Right atrium auricular region (tissue), 2 donors: ENCODE data around the gene ITGAD. TPM values are rescaled to one million over a fixed set of nuclear protein-coding genes. Genes with fewer than 3 reads are reported as not detected.

ENCODE experiments used
- DNase-seq: peaks from one replicate; pipeline ENCODE4 v3.0.0-alpha.2; 2019; ENCODE audit warnings: low spot score
- H3K27ac ChIP-seq, 2 donors: fragments of 200-600 bp; sonication (generic); 1 replicate in 1 of 2; 2 replicates in 1 of 2; pipeline ENCODE4 v1.5.1; 2016 to 2019
- H3K27me3 ChIP-seq, 2 donors: fragments of 200-600 bp; sonication (generic); one replicate each; pipeline versions ENCODE4 v1.5.1 to v1.6.0; 2017 to 2019
- H3K36me3 ChIP-seq: fragments of 200-600 bp; sonication (generic); one replicate; pipeline ENCODE4 v1.5.1; 2016
- H3K4me1 ChIP-seq, 2 donors: fragments of 200-600 bp; sonication (generic); one replicate each; pipeline versions ENCODE4 v1.5.1 to v1.6.0; 2017 to 2019
- H3K4me3 ChIP-seq, 2 donors: fragments of 200-600 bp; sonication (generic); 1 replicate in 1 of 2; 2 replicates in 1 of 2; pipeline ENCODE4 v1.5.1; 2017 to 2019; ENCODE audit warnings: mild to moderate bottlenecking in 1 of 2, moderate library complexity in 1 of 2
- H3K9me3 ChIP-seq, 2 donors: fragments of 200-600 bp; sonication (generic); one replicate each; pipeline ENCODE4 v1.5.1; 2019
- CTCF ChIP-seq, 2 donors: fragments of 200-600 bp; sonication (generic); IDR thresholded peaks; one replicate each; pipeline ENCODE4 v1.5.1; 2019; ENCODE audit warnings: antibody characterized with exemption in 2 of 2
- total RNA-seq, 2 donors: library from RNA; depleted of rRNA; stranded (reverse); fragments of >200 nt; gene quantifications; one replicate each; pipeline ENCODE4 v1.1.0, GENCODE V29; 2016

The ITGAD gene
- total RNA-seq, 2 donors from 2014 or later: not detected

GRCh38 chr16:31452631-31453106 is 59.5 kb downstream of the ITGAD start:
- H3K27me3 ChIP-seq: no peaks in the 10 kb centered on the region
- no peaks in the 10 kb centered on the region for H3K36me3 ChIP-seq
- H3K4me3 ChIP-seq: no peak overlapping the region
- H3K4me1 ChIP-seq: peaks cover 0 to 65% of the 10 kb centered on the region in 2 donors
- peak overlapping the region; percentile 67 to 70 for H3K27ac ChIP-seq
- DNase-seq: no peak
- no peaks in the 10 kb centered on the region for H3K9me3 ChIP-seq
- TF ChIP-seq CTCF (IDR thresholded peaks at IDR 0.05): no peak

- peak; percentile 83 for DNase-seq
- Histone ChIP-seq H3K36me3 (no peaks in the 10 kb centered on the region), H3K4me1 (peaks cover 0 to 72% of the 10 kb centered on the region in 2 donors), H3K4me3 (peak overlapping the region in 1 of 2 donors; percentile 11), H3K9me3 (no peaks in the 10 kb centered on the region), H3K27ac (peak overlapping the region; percentile 67 to 70), H3K27me3 (no peaks in the 10 kb centered on the region)
- TF ChIP-seq CTCF (IDR thresholded peaks at IDR 0.05): no peak
Measured at GRCh38 chr16:31453255-31454204, 60.4 kb downstream of the ITGAD start.

GRCh38 chr16:31455601-31456314 is 62.6 kb downstream of the ITGAD start:
- H3K36me3 ChIP-seq: no peaks in the 10 kb centered on the region
- DNase-seq: no peak
- no peaks in the 10 kb centered on the region for H3K27me3 ChIP-seq
- TF ChIP-seq CTCF (IDR thresholded peaks at IDR 0.05): peak in 1 of 2 donors; percentile 29
- peaks cover 0 to 80% of the 10 kb centered on the region in 2 donors for H3K4me1 ChIP-seq
- no peaks in the 10 kb centered on the region for H3K9me3 ChIP-seq
- peak overlapping the region in 1 of 2 donors; percentile 14 for H3K27ac ChIP-seq
- H3K4me3 ChIP-seq: no peak overlapping the region

GRCh38 chr16:31456988-31457360 is 63.8 kb downstream of the ITGAD start:
- TF ChIP-seq CTCF (IDR thresholded peaks at IDR 0.05): no peak
- Histone ChIP-seq H3K27me3 (no peaks in the 10 kb centered on the region), H3K27ac (peak overlapping the region; percentile 98), H3K36me3 (peaks cover 4% of the 10 kb centered on the region), H3K4me3 (peak overlapping the region in 1 of 2 donors; percentile 73), H3K9me3 (no peaks in the 10 kb centered on the region), H3K4me1 (peaks cover 0 to 73% of the 10 kb centered on the region in 2 donors)
- DNase-seq: no peak

GRCh38 chr16:31458073-31458843 is 65.1 kb downstream of the ITGAD start:
- no peak for DNase-seq
- peaks cover 0 to 60% of the 10 kb centered on the region in 2 donors for H3K4me1 ChIP-seq

More at GRCh38 chr16:31458073-31458843, 65.1 kb downstream of the ITGAD start:
- H3K27me3 ChIP-seq: no peaks in the 10 kb centered on the region
- H3K4me3 ChIP-seq: peak overlapping the region; percentile 73 to 76
- peak in 1 of 2 donors; percentile 29 for TF ChIP-seq CTCF (IDR thresholded peaks at IDR 0.05)
- H3K36me3 ChIP-seq: peaks cover 15% of the 10 kb centered on the region
- peak overlapping the region; percentile 98 for H3K27ac ChIP-seq
- H3K9me3 ChIP-seq: no peaks in the 10 kb centered on the region
